Astrocyte of the spinal cord (primary cell): Measurements from ENCODE around the gene CACNA1C.

ENCODE experiments used
- DNase-seq: peaks from one replicate; pipeline ENCODE4 v3.0.0; 2011; ENCODE audit warnings: low read depth, low spot score
- H3K4me3 ChIP-seq: 2 replicates; pipeline ENCODE4 v1.5.1; 2011; ENCODE audit warnings: low read depth, mild to moderate bottlenecking, low read length, moderate library complexity
- in situ Hi-C: cut with HindIII; loops from 2 replicates; pipeline ENCODE4 v1.10.0; 2017; ENCODE audit warnings: low sequenced_read_pairs
- TF ChIP-seq, protein P1 (sequence below): IDR thresholded peaks from 2 replicates; pipeline ENCODE4 v1.5.1; 2012; ENCODE audit warnings: low read depth, mild to moderate bottlenecking, low read length, inconsistent platforms

The CACNA1C gene

GRCh38 chr12:2376908-2377657 lies 324.3 kb downstream of the CACNA1C start:
- TF ChIP-seq, protein P1, sequence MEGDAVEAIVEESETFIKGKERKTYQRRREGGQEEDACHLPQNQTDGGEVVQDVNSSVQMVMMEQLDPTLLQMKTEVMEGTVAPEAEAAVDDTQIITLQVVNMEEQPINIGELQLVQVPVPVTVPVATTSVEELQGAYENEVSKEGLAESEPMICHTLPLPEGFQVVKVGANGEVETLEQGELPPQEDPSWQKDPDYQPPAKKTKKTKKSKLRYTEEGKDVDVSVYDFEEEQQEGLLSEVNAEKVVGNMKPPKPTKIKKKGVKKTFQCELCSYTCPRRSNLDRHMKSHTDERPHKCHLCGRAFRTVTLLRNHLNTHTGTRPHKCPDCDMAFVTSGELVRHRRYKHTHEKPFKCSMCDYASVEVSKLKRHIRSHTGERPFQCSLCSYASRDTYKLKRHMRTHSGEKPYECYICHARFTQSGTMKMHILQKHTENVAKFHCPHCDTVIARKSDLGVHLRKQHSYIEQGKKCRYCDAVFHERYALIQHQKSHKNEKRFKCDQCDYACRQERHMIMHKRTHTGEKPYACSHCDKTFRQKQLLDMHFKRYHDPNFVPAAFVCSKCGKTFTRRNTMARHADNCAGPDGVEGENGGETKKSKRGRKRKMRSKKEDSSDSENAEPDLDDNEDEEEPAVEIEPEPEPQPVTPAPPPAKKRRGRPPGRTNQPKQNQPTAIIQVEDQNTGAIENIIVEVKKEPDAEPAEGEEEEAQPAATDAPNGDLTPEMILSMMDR, result no peak
- no peak for DNase-seq
- in situ Hi-C loops, result no loop called here

DNA sequence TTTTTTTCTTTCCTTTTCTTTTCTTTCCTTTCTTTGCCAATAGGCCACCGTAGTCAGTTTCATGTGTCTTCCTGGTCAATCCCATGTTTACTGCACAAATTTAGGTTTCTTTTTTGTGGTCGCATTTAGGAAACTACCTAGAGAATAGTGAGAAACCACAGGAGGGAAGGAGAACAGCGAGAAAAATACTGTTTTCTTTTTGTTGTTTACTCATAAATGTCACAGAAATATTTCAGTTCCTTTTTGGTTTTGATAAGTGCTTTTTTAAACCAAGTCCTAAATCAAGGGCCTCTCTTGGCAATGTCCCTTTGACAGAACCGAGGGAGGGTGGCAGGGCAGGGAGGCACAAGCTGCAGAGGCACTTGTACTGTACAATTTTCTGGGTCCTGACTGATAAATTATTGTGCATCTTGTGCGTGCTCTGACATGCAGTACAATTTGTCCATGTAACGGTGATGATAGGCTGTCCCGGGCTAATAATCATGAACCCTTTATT lies 326.1 kb downstream of the CACNA1C start:
- DNase-seq, result no peak
- in situ Hi-C loops, result no loop called here
- no peak overlapping the region for H3K4me3 ChIP-seq
- TF ChIP-seq, protein P1, result no peak

More at GRCh38 chr12:2376908-2377657, 324.3 kb downstream of the CACNA1C start:
- H3K4me3 ChIP-seq, result no peak overlapping the region

DNA sequence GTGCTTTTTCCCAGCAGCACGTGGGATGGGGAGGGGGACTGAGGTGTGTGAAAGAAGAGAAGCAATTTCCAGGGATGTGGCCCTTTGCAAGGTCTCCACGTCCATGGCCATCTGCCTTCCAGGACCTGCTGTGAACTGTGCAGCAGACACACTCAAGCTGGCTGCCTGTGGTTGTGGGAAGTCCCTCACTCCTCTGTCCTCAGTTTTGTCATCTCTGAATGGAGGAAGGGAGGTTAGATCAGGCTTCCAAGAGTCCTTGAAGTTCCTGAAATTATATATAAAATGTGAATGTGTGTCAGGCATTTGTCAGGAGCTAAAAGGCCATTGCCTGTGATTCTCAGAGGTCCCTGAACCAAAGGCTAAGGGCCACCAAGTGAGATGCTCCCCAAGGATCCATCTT lies 328.2 kb downstream of the CACNA1C start:
- H3K4me3 ChIP-seq, result no peak overlapping the region
- in situ Hi-C loops, result no loop called here
- TF ChIP-seq, protein P1, result no peak
- DNase-seq, result no peak

- DNase-seq, result no peak
- no peak overlapping the region for H3K4me3 ChIP-seq
- in situ Hi-C loops, result no loop called here
- TF ChIP-seq, protein P1, result no peak
Measured at GRCh38 chr12:2382370-2383155, 329.8 kb downstream of the CACNA1C start.

- H3K4me3 ChIP-seq, result no peak overlapping the region
- in situ Hi-C loops, result no loop called here
- DNase-seq, result no peak
- TF ChIP-seq, protein P1, result no peak
Measured at GRCh38 chr12:2383325-2384028, 330.7 kb downstream of the CACNA1C start.

DNA sequence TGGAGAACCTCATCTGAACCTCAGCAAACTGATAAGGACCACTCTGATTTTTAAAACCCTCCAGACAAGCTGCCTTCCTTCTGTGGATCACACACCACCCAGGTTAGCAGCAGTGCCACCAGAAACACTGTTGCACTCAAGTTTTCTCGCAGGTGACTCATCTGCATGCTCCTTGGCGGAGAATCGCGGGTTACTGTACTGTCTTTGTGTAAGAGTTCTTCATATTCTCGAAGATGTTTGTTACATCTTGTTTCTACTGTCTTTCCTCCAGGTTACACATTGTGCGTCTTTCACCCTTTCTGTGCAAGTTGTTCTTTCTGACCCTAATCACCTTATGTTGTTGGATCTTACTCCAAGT lies 331.2 kb downstream of the CACNA1C start:
- H3K4me3 ChIP-seq, result no peak overlapping the region
- TF ChIP-seq, protein P1, result no peak
- DNase-seq, result no peak
- in situ Hi-C loops, result no loop called here
